ENCODE results near the gene LMNTD1. TPM values are rescaled to one million over a fixed set of nuclear protein-coding genes. Genes with fewer than 3 reads are reported as not detected.

The LMNTD1 gene
- total and polyA plus RNA-seq, 2 of the 4 experiments (the other 2 are of a cell fraction) = 1.5 to 4.3 TPM

- in situ Hi-C loops (cut with MboI; ENCODE audit: low sequenced_read_pairs) (no loop called here), intact Hi-C loops (cut with micrococcal nuclease) (no loop called here), dilution Hi-C loops (cut with HindIII; ENCODE audit: low sequenced_read_pairs, unreplicated experiment) (no loop called here)
- no peak overlapping the region for H3K27ac ChIP-seq (ENCODE audit: insufficient read depth, low read length)
- CTCF ChIA-PET = no interaction called here
- no peak overlapping the region for H3K14ac ChIP-seq (replicated peaks; ENCODE audit: low read depth, low read length)
- POLR2A ChIA-PET (ENCODE audit: unreplicated experiment) = interaction anchor here (0.6 kb wide), 1 partner anchor 57 kb away, joined by 3 read pairs; no protein-coding TSS in a partner anchor
- no peak overlapping the region for H2BK15ac ChIP-seq (ENCODE audit: low read depth, low read length)
- H3K4me2 ChIP-seq (ENCODE audit: low read depth, low read length) = no peak overlapping the region
- TF ChIP-seq CTCF (conservative IDR thresholded peaks at IDR 0.05; ENCODE audit: low read depth, low read length) = no peak
- no peak for TF ChIP-seq BHLHE40 (IDR thresholded peaks at IDR 0.05; ENCODE audit: low read depth, low read length)
- TF ChIP-seq POLR2A (IDR thresholded peaks at IDR 0.05; ENCODE audit: low read depth, low read length) = no peak
- no peak for TF ChIP-seq CHD1 (IDR thresholded peaks at IDR 0.05; ENCODE audit: low read depth, low read length)
- TF ChIP-seq ELK1 (IDR thresholded peaks at IDR 0.05; ENCODE audit: borderline replicate concordance, low read depth, low read length) = no peak
- no peak for TF ChIP-seq USF2 (IDR thresholded peaks at IDR 0.05; ENCODE audit: low read depth, low read length)
- TF ChIP-seq MXI1 (IDR thresholded peaks at IDR 0.05; ENCODE audit: borderline replicate concordance, low read depth, low read length) = no peak
- no peak for TF ChIP-seq SMC3 (IDR thresholded peaks at IDR 0.05; ENCODE audit: low read depth, low read length)
- no peak for TF ChIP-seq MAZ (IDR thresholded peaks at IDR 0.05; ENCODE audit: borderline replicate concordance, low read depth, low read length)
- no peak for TF ChIP-seq RCOR1 (IDR thresholded peaks at IDR 0.05; ENCODE audit: insufficient replicate concordance, low read length)
- no peak for TF ChIP-seq MAFK (IDR thresholded peaks at IDR 0.05; ENCODE audit: low read depth, low read length)
- TF ChIP-seq RAD21 (IDR thresholded peaks at IDR 0.05; ENCODE audit: low read length) = no peak
- TF ChIP-seq NFE2L2 (IDR thresholded peaks at IDR 0.05; ENCODE audit: low read depth, low read length) = no peak
- no peak for TF ChIP-seq FOS (IDR thresholded peaks at IDR 0.05; ENCODE audit: low read depth, low read length)
- TF ChIP-seq CEBPB (IDR thresholded peaks at IDR 0.05; ENCODE audit: low read depth, low read length) = no peak
- TF ChIP-seq RFX5 (IDR thresholded peaks at IDR 0.05; ENCODE audit: low read depth, low read length) = no peak
- no CpG with 5 or more reads among the region's 6 CpGs for WGBS, 2 experiments (ENCODE audit: extremely low coverage in 2 of 2, insufficient read length in 1 of 2)
- H4K5ac ChIP-seq (ENCODE audit: low read depth, low read length) = no peak overlapping the region
- H3K36me3 ChIP-seq (ENCODE audit: control insufficient read depth, insufficient read depth, low read length) = no peaks in the 10 kb centered on the region
- H3K9me3 ChIP-seq (ENCODE audit: control insufficient read depth, insufficient read depth, low read length) = no peaks in the 10 kb centered on the region
- no peaks in the 10 kb centered on the region for H3K79me1 ChIP-seq (ENCODE audit: low read depth in 1 of 2, low read length in 2 of 2)
- DNase-seq (no peak), ATAC-seq (ENCODE audit: low read depth) (0 out of 2 replicates have a peak, but pooled peaks have one; percentile 29)
- no peak overlapping the region for H3K23ac ChIP-seq (ENCODE audit: low read depth, low read length)
- no peak overlapping the region for H4K8ac ChIP-seq (ENCODE audit: low read depth in 2 of 2, low read length in 2 of 2)
- H3K4me1 ChIP-seq (ENCODE audit: control insufficient read depth, insufficient read depth, low read length) = peaks cover 2% of the 10 kb centered on the region; the same call in 1 of the 2 replicates
- no peak overlapping the region for H3K4ac ChIP-seq (ENCODE audit: low read depth, low read length)
- H4K91ac ChIP-seq (ENCODE audit: insufficient read depth, low read depth, low read length) = no peak overlapping the region
- BruUV-seq (replicated peaks) = no TSS peak
- H3K9ac ChIP-seq (ENCODE audit: low read depth, low read length) = no peak overlapping the region
- no peak overlapping the region for H3K18ac ChIP-seq (ENCODE audit: low read depth, low read length)
- H2AFZ ChIP-seq (replicated peaks; ENCODE audit: low read length, poor library complexity) = no peak overlapping the region
- no peak overlapping the region for H3K4me3 ChIP-seq (ENCODE audit: insufficient read depth, low read depth, low read length)
- H4K20me1 ChIP-seq (ENCODE audit: insufficient read depth, low read length) = no peaks in the 10 kb centered on the region
- no peak overlapping the region for H2AK5ac ChIP-seq (ENCODE audit: low read depth, low read length)
- H3K27me3 ChIP-seq (ENCODE audit: control insufficient read depth, insufficient read depth, low read length) = no peaks in the 10 kb centered on the region
- no peak overlapping the region for H2BK20ac ChIP-seq (ENCODE audit: low read depth, low read length)
- H2BK5ac ChIP-seq (ENCODE audit: low read depth, low read length, poor library complexity, severe bottlenecking) = no peak overlapping the region
- H3K9me1 ChIP-seq (ENCODE audit: insufficient read depth, low read length) = no peaks in the 10 kb centered on the region
- H2BK120ac ChIP-seq (ENCODE audit: low read depth, low read length) = no peak overlapping the region
- H3K56ac ChIP-seq (ENCODE audit: extremely low read depth, insufficient read depth, low read length) = no peak overlapping the region
- no peak overlapping the region for H2AK9ac ChIP-seq (replicated peaks; ENCODE audit: low read depth, low read length, poor library complexity)
Measured at GRCh38 chr12:25500651-25501050, 52.4 kb downstream of the LMNTD1 start.

Measured in IMR-90 (cell line).